Duodenal mucosa (tissue), 2 donors: ENCODE measurements around the gene FAIM2.

ENCODE experiments used
- H3K27ac ChIP-seq: one replicate; pipeline ENCODE4 v1.7.0; 2013; ENCODE audit warnings: low read depth, low read length
- H3K27me3 ChIP-seq, 2 donors: one replicate each; pipeline ENCODE4 v1.7.0; 2013; ENCODE audit warnings: low read length in 2 of 2, control low read depth in 1 of 2; ENCODE audit not compliant: insufficient read depth in 2 of 2, control insufficient read depth in 1 of 2
- H3K36me3 ChIP-seq, 2 donors: one replicate each; pipeline ENCODE4 v1.7.0; 2013; ENCODE audit warnings: low read length in 2 of 2, control low read depth in 1 of 2; ENCODE audit not compliant: insufficient read depth in 2 of 2, control insufficient read depth in 1 of 2
- H3K4me1 ChIP-seq, 2 donors: one replicate each; pipeline ENCODE4 v1.7.0; 2013; ENCODE audit warnings: low read length in 2 of 2, control low read depth in 1 of 2; ENCODE audit not compliant: insufficient read depth in 2 of 2, control insufficient read depth in 1 of 2
- H3K4me3 ChIP-seq, 2 donors: one replicate each; pipeline ENCODE4 v1.7.0; 2013; ENCODE audit warnings: low read length in 2 of 2, low read depth in 1 of 2
- H3K9ac ChIP-seq, 2 donors: one replicate each; pipeline ENCODE4 v1.7.0; 2013; ENCODE audit warnings: low read length in 2 of 2, low read depth in 1 of 2
- H3K9me3 ChIP-seq, 2 donors: one replicate each; pipeline ENCODE4 v1.7.0; 2013; ENCODE audit warnings: low read length in 2 of 2, control low read depth in 1 of 2; ENCODE audit not compliant: control insufficient read depth in 1 of 2

FAIM2 gene

GRCh38 chr12:49939307-49939706 lies 35.6 kb upstream of the FAIM2 start:
- H3K27ac ChIP-seq, result no peak overlapping the region
- H3K4me3 ChIP-seq, result no peak overlapping the region
- H3K9ac ChIP-seq, result no peak overlapping the region
- no peaks in the 10 kb centered on the region for H3K36me3 ChIP-seq
- H3K27me3 ChIP-seq, result no peaks in the 10 kb centered on the region
- H3K4me1 ChIP-seq, result peaks cover 0 to 5% of the 10 kb centered on the region in 2 donors
- H3K9me3 ChIP-seq, result no peaks in the 10 kb centered on the region

GRCh38 chr12:49937639-49938300 lies 34.1 kb upstream of the FAIM2 start:
- Histone ChIP-seq H3K4me1 (no peaks in the 10 kb centered on the region), H3K9ac (no peak overlapping the region), H3K36me3 (no peaks in the 10 kb centered on the region), H3K4me3 (no peak overlapping the region), H3K27ac (no peak overlapping the region), H3K9me3 (no peaks in the 10 kb centered on the region), H3K27me3 (no peaks in the 10 kb centered on the region)

GRCh38 chr12:49936925-49937324 lies 33.2 kb upstream of the FAIM2 start:
- no peaks in the 10 kb centered on the region for H3K4me1 ChIP-seq
- H3K9me3 ChIP-seq, result no peaks in the 10 kb centered on the region
- H3K27ac ChIP-seq, result no peak overlapping the region
- H3K9ac ChIP-seq, result no peak overlapping the region
- H3K27me3 ChIP-seq, result no peaks in the 10 kb centered on the region
- H3K4me3 ChIP-seq, result no peak overlapping the region
- H3K36me3 ChIP-seq, result no peaks in the 10 kb centered on the region

GRCh38 chr12:49934505-49934904 lies 30.8 kb upstream of the FAIM2 start:
- no peak overlapping the region for H3K4me3 ChIP-seq
- no peaks in the 10 kb centered on the region for H3K9me3 ChIP-seq
- H3K27me3 ChIP-seq, result peaks cover 0 to 1% of the 10 kb centered on the region in 2 donors
- H3K36me3 ChIP-seq, result no peaks in the 10 kb centered on the region
- H3K27ac ChIP-seq, result no peak overlapping the region
- no peaks in the 10 kb centered on the region for H3K4me1 ChIP-seq
- no peak overlapping the region for H3K9ac ChIP-seq

GRCh38 chr12:49933796-49934195 lies 30.1 kb upstream of the FAIM2 start:
- Histone ChIP-seq H3K4me3 (no peak overlapping the region), H3K27ac (no peak overlapping the region), H3K4me1 (no peaks in the 10 kb centered on the region), H3K36me3 (no peaks in the 10 kb centered on the region), H3K27me3 (peaks cover 0 to 6% of the 10 kb centered on the region in 2 donors), H3K9ac (no peak overlapping the region), H3K9me3 (no peaks in the 10 kb centered on the region)

- no peak overlapping the region for H3K4me3 ChIP-seq
- H3K36me3 ChIP-seq, result no peaks in the 10 kb centered on the region
- H3K27me3 ChIP-seq, result peaks cover 0 to 6% of the 10 kb centered on the region in 2 donors
- H3K4me1 ChIP-seq, result no peaks in the 10 kb centered on the region
- no peak overlapping the region for H3K9ac ChIP-seq
- H3K27ac ChIP-seq, result no peak overlapping the region
- no peaks in the 10 kb centered on the region for H3K9me3 ChIP-seq
Observed at GRCh38 chr12:49932533-49933130, 28.9 kb upstream of the FAIM2 start.

- no peak overlapping the region for H3K9ac ChIP-seq
- no peaks in the 10 kb centered on the region for H3K4me1 ChIP-seq
- H3K4me3 ChIP-seq, result no peak overlapping the region
- peaks cover 0 to 6% of the 10 kb centered on the region in 2 donors for H3K27me3 ChIP-seq
- H3K36me3 ChIP-seq, result no peaks in the 10 kb centered on the region
- no peak overlapping the region for H3K27ac ChIP-seq
- H3K9me3 ChIP-seq, result no peaks in the 10 kb centered on the region
Observed at GRCh38 chr12:49932023-49932422, 28.3 kb upstream of the FAIM2 start.

- no peaks in the 10 kb centered on the region for H3K36me3 ChIP-seq
- peaks cover 0 to 6% of the 10 kb centered on the region in 2 donors for H3K27me3 ChIP-seq
- no peak overlapping the region for H3K9ac ChIP-seq
- H3K4me3 ChIP-seq, result no peak overlapping the region
- H3K9me3 ChIP-seq, result no peaks in the 10 kb centered on the region
- no peaks in the 10 kb centered on the region for H3K4me1 ChIP-seq
- H3K27ac ChIP-seq, result no peak overlapping the region
Observed at GRCh38 chr12:49930515-49931288, 27.0 kb upstream of the FAIM2 start.

- Histone ChIP-seq H3K9ac (no peak overlapping the region), H3K4me3 (no peak overlapping the region), H3K9me3 (no peaks in the 10 kb centered on the region), H3K27ac (no peak overlapping the region), H3K36me3 (no peaks in the 10 kb centered on the region), H3K27me3 (peaks cover 0 to 6% of the 10 kb centered on the region in 2 donors), H3K4me1 (no peaks in the 10 kb centered on the region)
Observed at GRCh38 chr12:49929581-49929980, 25.9 kb upstream of the FAIM2 start.

- Histone ChIP-seq H3K4me1 (no peaks in the 10 kb centered on the region), H3K27ac (no peak overlapping the region), H3K4me3 (no peak overlapping the region), H3K9ac (no peak overlapping the region), H3K36me3 (no peaks in the 10 kb centered on the region), H3K9me3 (no peaks in the 10 kb centered on the region), H3K27me3 (peaks cover 0 to 6% of the 10 kb centered on the region in 2 donors)
Observed at GRCh38 chr12:49928471-49928870, 24.8 kb upstream of the FAIM2 start.
